Epithelial cell of umbilical artery (primary cell): ENCODE data around the gene ORMDL3. TPM values are rescaled to one million over a fixed set of nuclear protein-coding genes. Genes with fewer than 3 reads are reported as not detected.

ENCODE experiments used
- total RNA-seq: library from RNA; depleted of rRNA; stranded (reverse); fragments of >200 nt; gene quantifications from 2 replicates; pipeline ENCODE4 v1.2.3, GENCODE V29; 2014

Gene ORMDL3, protein sequence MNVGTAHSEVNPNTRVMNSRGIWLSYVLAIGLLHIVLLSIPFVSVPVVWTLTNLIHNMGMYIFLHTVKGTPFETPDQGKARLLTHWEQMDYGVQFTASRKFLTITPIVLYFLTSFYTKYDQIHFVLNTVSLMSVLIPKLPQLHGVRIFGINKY
- 21.4 and 23.1 TPM in 2 replicates for total RNA-seq

DNA sequence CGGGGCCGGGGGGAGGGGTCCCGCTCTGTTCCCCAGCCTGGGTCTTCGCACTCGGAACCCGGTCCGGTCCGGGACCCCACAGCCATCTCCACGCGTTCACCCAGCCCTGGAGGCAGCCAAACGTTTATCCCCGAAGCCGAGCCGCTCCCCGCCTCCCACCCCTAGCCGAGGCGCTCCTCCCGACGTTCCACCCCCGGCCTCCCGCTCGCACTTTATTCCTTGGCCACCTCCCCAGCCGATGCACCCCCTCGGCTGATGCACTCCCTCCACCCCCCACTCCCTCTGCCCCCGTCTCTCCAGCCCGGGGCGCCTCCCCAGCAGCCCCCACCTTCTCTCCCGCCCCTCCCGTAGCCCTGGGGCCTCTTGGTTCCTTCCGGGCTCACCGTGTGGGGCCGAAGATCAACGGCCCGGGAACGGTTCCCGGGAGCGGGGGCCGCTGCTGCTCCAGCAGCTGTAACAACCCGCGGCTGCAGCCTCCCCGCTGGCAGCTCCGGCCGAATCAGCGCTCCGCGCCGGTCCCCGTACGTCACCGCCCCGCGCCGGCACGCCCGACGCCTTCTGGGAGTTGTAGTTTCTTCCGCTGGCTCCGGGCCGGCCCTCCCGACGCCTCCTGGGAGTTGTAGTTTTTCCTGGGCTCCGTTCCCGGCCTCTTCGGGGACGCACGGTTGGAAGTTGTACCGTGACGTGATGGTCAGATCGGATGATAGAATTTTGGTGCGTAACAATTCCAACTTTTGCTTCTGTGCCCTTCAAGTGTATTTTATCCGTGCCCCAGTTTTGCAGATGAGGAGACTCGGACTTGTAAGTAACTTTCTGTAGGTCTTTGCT is at the start of gene ORMDL3, which contains the start of gene LRRC3C:
Gene ORMDL3, minus strand, starts transcription at position 501 of the 828 bp plus-strand sequence. CDS start 3,398 bp downstream, outside the sequence.
Gene LRRC3C, plus strand, starts transcription at position 632 of the 828 bp plus-strand sequence. CDS start 13,792 bp downstream, outside the sequence.

DNA sequence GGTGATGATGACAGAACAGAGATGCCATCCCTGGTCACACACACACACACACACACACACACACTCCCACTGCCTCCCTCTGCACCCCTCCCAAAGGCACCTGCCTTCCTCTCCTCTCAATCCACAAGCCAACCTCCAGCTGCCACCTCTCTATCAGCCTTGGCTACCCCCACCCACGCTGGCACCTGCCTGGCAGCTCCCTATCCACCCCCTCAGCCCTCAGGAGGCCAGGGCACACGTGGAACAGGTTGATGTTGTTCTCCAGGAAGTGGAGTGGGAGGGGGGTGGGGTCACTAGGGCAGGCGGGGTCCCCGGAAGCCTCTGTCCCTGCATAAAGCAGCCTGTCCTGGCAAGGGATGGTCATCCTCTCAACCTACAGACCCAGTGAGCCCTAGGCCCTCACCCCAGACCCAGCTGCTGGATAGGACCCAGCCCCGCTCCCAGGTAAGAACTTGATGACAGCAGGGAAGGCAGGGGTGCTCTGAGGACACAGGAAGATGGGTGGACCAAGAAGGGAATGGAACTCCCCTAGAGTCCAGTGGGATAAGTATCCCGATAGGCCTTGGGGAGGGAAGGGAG is 35.3 kb upstream of the ORMDL3 start, which contains the start of gene GSDMA:
Gene GSDMA, plus strand, starts transcription at position 363 of the 579 bp plus-strand sequence. CDS start 2,684 bp downstream, outside the sequence.

Other genes starting within 250 kb of the ORMDL3 start
- 1.9 and 5.6 TPM in 2 replicates for gene PGAP3, start 239.5 kb downstream of the ORMDL3 start, total RNA-seq
- 15.3 TPM in 2 replicates for gene ERBB2, start 227.5 kb downstream of the ORMDL3 start, total RNA-seq
- 15.9 and 25.4 TPM in 2 replicates for gene MIEN1, start 197.1 kb downstream of the ORMDL3 start, total RNA-seq
- gene GRB7, start 189.7 kb downstream of the ORMDL3 start, total RNA-seq, result not detected in 2 replicates
- under 0.01 TPM in 1 of 2 replicates, not detected in the other for gene IKZF3, start 63.3 kb downstream of the ORMDL3 start, total RNA-seq
- not detected in 2 replicates for gene ZPBP2, start 59.4 kb downstream of the ORMDL3 start, total RNA-seq
- 0.65 and 2.7 TPM in 2 replicates for gene GSDMB, start 9.0 kb downstream of the ORMDL3 start, total RNA-seq
- not detected in 2 replicates for gene LRRC3C, start 131 bp upstream of the ORMDL3 start, total RNA-seq
- not detected in 2 replicates for gene GSDMA, start 35.4 kb upstream of the ORMDL3 start, total RNA-seq
- gene PSMD3, start 53.2 kb upstream of the ORMDL3 start, total RNA-seq, result 105 and 155 TPM in 2 replicates
- 0.46 and 0.97 TPM in 2 replicates for gene CSF3, start 87.8 kb upstream of the ORMDL3 start, total RNA-seq
- 36.3 and 48.4 TPM in 2 replicates for gene MED24, start 126.8 kb upstream of the ORMDL3 start, total RNA-seq
- 11.7 and 17.0 TPM in 2 replicates for gene THRA, start 135.4 kb upstream of the ORMDL3 start, total RNA-seq
- gene NR1D1, start 173.0 kb upstream of the ORMDL3 start, total RNA-seq, result 0.30 and 0.32 TPM in 2 replicates
- 28.3 and 36.8 TPM in 2 replicates for gene MSL1, start 194.4 kb upstream of the ORMDL3 start, total RNA-seq
- gene CASC3, start 212.9 kb upstream of the ORMDL3 start, total RNA-seq, result 20.8 and 25.0 TPM in 2 replicates
- 0.91 and 2.9 TPM in 2 replicates for gene RAPGEFL1, start 249.9 kb upstream of the ORMDL3 start, total RNA-seq